Natural killer cell (primary cell): ENCODE data around the gene SYNE3. TPM values are rescaled to one million over a fixed set of nuclear protein-coding genes. Genes with fewer than 3 reads are reported as not detected.

Experiments used
- ATAC-seq, 3 donors: fragments of 150-1000 bp in 2 of 3; fragments of 200-7000 bp in 1 of 3; cut with Tn5 transposase; 1 replicate in 1 of 3; 2 replicates in 2 of 3; pipeline ENCODE4 v1.10.0; 2021; ENCODE audit warnings: mild to moderate bottlenecking in 2 of 3, moderate library complexity in 2 of 3
- DNase-seq, 2 donors: peaks; one replicate each; pipeline versions ENCODE4 v3.0.0 to v3.0.0-alpha.2; 2013 to 2021; ENCODE audit warnings: mixed read lengths in 1 of 2
- H3K27ac ChIP-seq: one replicate; pipeline ENCODE4 v1.5.1; 2013; ENCODE audit warnings: mild to moderate bottlenecking, low read length
- H3K27me3 ChIP-seq: one replicate; pipeline ENCODE4 v1.6.1; 2013; ENCODE audit warnings: low read length; ENCODE audit not compliant: control insufficient read depth, insufficient read depth
- H3K36me3 ChIP-seq: one replicate; pipeline ENCODE4 v1.6.1; 2013; ENCODE audit warnings: low read length; ENCODE audit not compliant: control insufficient read depth, insufficient read depth
- H3K4me1 ChIP-seq: one replicate; pipeline ENCODE4 v1.6.1; 2013; ENCODE audit warnings: low read length; ENCODE audit not compliant: control insufficient read depth, insufficient read depth
- H3K4me3 ChIP-seq: one replicate; pipeline ENCODE4 v1.5.1; 2013; ENCODE audit warnings: low read length
- H3K9me3 ChIP-seq: one replicate; pipeline ENCODE4 v1.6.1; 2013; ENCODE audit warnings: low read length; ENCODE audit not compliant: control insufficient read depth, insufficient read depth
- H3K27ac Mint-ChIP-seq, 2 donors: one replicate each; pipeline ENCODE4 v1.8.0; 2022; ENCODE audit warnings: mild to moderate bottlenecking in 2 of 2, mixed read lengths in 2 of 2, moderate library complexity in 1 of 2
- H3K27me3 Mint-ChIP-seq, 2 donors: one replicate each; pipeline ENCODE4 v1.8.0; 2022; ENCODE audit warnings: low read depth in 2 of 2, mixed read lengths in 2 of 2
- H3K36me3 Mint-ChIP-seq: one replicate; pipeline ENCODE4 v1.8.0; 2022; ENCODE audit warnings: mixed read lengths
- H3K4me1 Mint-ChIP-seq, 2 donors: one replicate each; pipeline ENCODE4 v1.8.0; 2022; ENCODE audit warnings: mixed read lengths in 2 of 2
- H3K4me3 Mint-ChIP-seq: one replicate; pipeline ENCODE4 v1.8.0; 2022; ENCODE audit warnings: mild to moderate bottlenecking, moderate library complexity, mixed read lengths
- H3K9me3 Mint-ChIP-seq, 2 donors: one replicate each; pipeline ENCODE4 v1.8.0; 2022; ENCODE audit warnings: mixed read lengths in 2 of 2
- CTCF ChIP-seq: fragments of 200-600 bp; IDR thresholded peaks from one replicate; pipeline ENCODE4 v1.8.0; 2022; ENCODE audit warnings: antibody characterized with exemption
- WGBS: methylation state at CpG from one replicate; pipeline ENCODE4 v1.1.7; 2013; ENCODE audit warnings: missing lambda C conversion rate; ENCODE audit not compliant: insufficient coverage; 5-methylcytosine and 5-hydroxymethylcytosine counted together
- intact Hi-C: fragments of 100-400 bp; cut with micrococcal nuclease; formaldehyde crosslinking; loops from one replicate; pipeline ENCODE4 v1.14.2; 2022
- total RNA-seq, 4 donors: library from RNA; stranded (reverse); fragments of 120-200 nt in 1 of 4; gene quantifications; one replicate each; pipeline versions ENCODE4 v1.2.3 to v1.2.4, GENCODE V29; 2013 to 2022

The SYNE3 gene
- total RNA-seq, 3 donors from 2014 or later (not counting 1 experiment from before 2014, with no cell fraction given) = 10.6 to 17.3 (median 15.4) TPM

GRCh38 chr14:95547272-95547625, 30.8 kb upstream of the SYNE3 start:
- H3K9me3 Mint-ChIP-seq = no peaks in the 10 kb centered on the region
- peaks cover 15% of the 10 kb centered on the region for H3K4me1 ChIP-seq

GRCh38 chr14:95545515-95546168, 29.2 kb upstream of the SYNE3 start:
- no peak overlapping the region for H3K27ac Mint-ChIP-seq
- peaks cover 8% of the 10 kb centered on the region for H3K36me3 ChIP-seq
- DNase-seq (no peak), ATAC-seq (no peak)
- H3K4me1 ChIP-seq = peaks cover 15% of the 10 kb centered on the region
- no peak overlapping the region for H3K4me3 Mint-ChIP-seq
- no peak overlapping the region for H3K4me3 ChIP-seq
- H3K9me3 Mint-ChIP-seq = no peaks in the 10 kb centered on the region
- H3K4me1 Mint-ChIP-seq = peaks cover 16 to 17% of the 10 kb centered on the region in 2 donors
- intact Hi-C loops = no loop called here
- no peaks in the 10 kb centered on the region for H3K9me3 ChIP-seq
- H3K27me3 Mint-ChIP-seq = no peaks in the 10 kb centered on the region
- WGBS = 97% methylated on average over 4 of the region's 5 CpGs
- no peak for TF ChIP-seq CTCF
- no peaks in the 10 kb centered on the region for H3K36me3 Mint-ChIP-seq
- H3K27ac ChIP-seq = no peak overlapping the region
- H3K27me3 ChIP-seq = no peaks in the 10 kb centered on the region

More at GRCh38 chr14:95547272-95547625, 30.8 kb upstream of the SYNE3 start:
- peaks cover 8% of the 10 kb centered on the region for H3K36me3 ChIP-seq
- intact Hi-C loops = no loop called here
- 90% methylated on average over 5 of the region's 5 CpGs for WGBS
- Mint-ChIP-seq H3K4me1 (peaks cover 14% of the 10 kb centered on the region in 2 donors), H3K36me3 (no peaks in the 10 kb centered on the region), H3K27ac (peak overlapping the region in 1 of 2 donors; percentile 52), H3K27me3 (no peaks in the 10 kb centered on the region), H3K4me3 (no peak overlapping the region)
- H3K9me3 ChIP-seq = no peaks in the 10 kb centered on the region
- no peak overlapping the region for H3K27ac ChIP-seq
- H3K27me3 ChIP-seq = no peaks in the 10 kb centered on the region
- no peak for TF ChIP-seq CTCF
- H3K4me3 ChIP-seq = no peak overlapping the region
- DNase-seq = no peak
- no peak for ATAC-seq

- Histone ChIP-seq H3K36me3 (peaks cover 8% of the 10 kb centered on the region), H3K27me3 (no peaks in the 10 kb centered on the region), H3K4me1 (peaks cover 15% of the 10 kb centered on the region), H3K9me3 (no peaks in the 10 kb centered on the region), H3K27ac (no peak overlapping the region), H3K4me3 (no peak overlapping the region)
- Mint-ChIP-seq H3K4me3 (no peak overlapping the region), H3K36me3 (no peaks in the 10 kb centered on the region), H3K27me3 (no peaks in the 10 kb centered on the region), H3K4me1 (peaks cover 22 to 23% of the 10 kb centered on the region in 2 donors), H3K27ac (no peak overlapping the region), H3K9me3 (no peaks in the 10 kb centered on the region)
- 83% methylated on average over 8 of the region's 8 CpGs for WGBS
- intact Hi-C loops = no loop called here
- no peak for ATAC-seq
- DNase-seq = no peak
- no peak for TF ChIP-seq CTCF
These were observed 28.1 kb upstream of the SYNE3 start for GRCh38 chr14:95544588-95544987.

GRCh38 chr14:95543021-95543420, 26.6 kb upstream of the SYNE3 start:
- Histone ChIP-seq H3K4me1 (peaks cover 15% of the 10 kb centered on the region), H3K9me3 (no peaks in the 10 kb centered on the region), H3K27me3 (no peaks in the 10 kb centered on the region), H3K27ac (no peak overlapping the region), H3K4me3 (no peak overlapping the region), H3K36me3 (peaks cover 8% of the 10 kb centered on the region)
- intact Hi-C loops = no loop called here
- TF ChIP-seq CTCF = no peak
- no peak for DNase-seq
- H3K27me3 Mint-ChIP-seq = no peaks in the 10 kb centered on the region
- peaks cover 30 to 33% of the 10 kb centered on the region in 2 donors for H3K4me1 Mint-ChIP-seq
- ATAC-seq = no peak
- no peaks in the 10 kb centered on the region for H3K36me3 Mint-ChIP-seq
- no peaks in the 10 kb centered on the region for H3K9me3 Mint-ChIP-seq
- WGBS = 98% methylated on average over 5 of the region's 5 CpGs
- no peak overlapping the region for H3K27ac Mint-ChIP-seq
- H3K4me3 Mint-ChIP-seq = no peak overlapping the region
